Measurements from ENCODE around the gene BARX1. TPM values are rescaled to one million over a fixed set of nuclear protein-coding genes. Genes with fewer than 3 reads are reported as not detected.

The BARX1 gene
- total and polyA plus RNA-seq, 10 of the 15 experiments (the other 5 are each of a cell fraction or from before 2014, with no cell fraction given), result not detected

- no peak overlapping the region for H3K4me3 ChIP-seq
- TF ChIP-seq CTCF (IDR thresholded peaks at IDR 0.05 in 2 of 3, conservative IDR thresholded peaks at IDR 0.05 in 1 of 3; ENCODE audit: control insufficient read depth in 2 of 3, extremely low read depth in 1 of 3, insufficient read depth in 1 of 3, low read depth in 3 of 3, low read length in 3 of 3), result 0 out of 6 replicates have a peak, but pooled peaks of 1 of the 3 experiments have one; percentile 2
- TF ChIP-seq RELB (IDR thresholded peaks at IDR 0.05; ENCODE audit: low read depth), result no peak
- no peaks in the 10 kb centered on the region for H4K20me1 ChIP-seq (ENCODE audit: control insufficient read depth, insufficient read depth)
- H3K4me1 ChIP-seq (ENCODE audit: control insufficient read depth, insufficient read depth, low read length), result no peaks in the 10 kb centered on the region
- RAD21 ChIA-PET (ENCODE audit: unreplicated experiment), result no interaction called here
- H2AFZ ChIP-seq (ENCODE audit: control insufficient read depth, low read depth, low read length), result no peak overlapping the region
- BruUV-seq (replicated peaks), result no TSS peak
- SMC1A ChIA-PET (ENCODE audit: uncharacterized antibody, unreplicated experiment), result no interaction called here
- CTCF ChIA-PET, result interaction anchor here (0.7 kb wide), 1 partner anchor 675 kb away, joined by 3 read pairs; no protein-coding TSS in a partner anchor
- FAIRE-seq (no peak), ATAC-seq (no peak), DNase-seq (ENCODE audit: low read depth, low spot score) (no peak)
- in situ Hi-C loops (cut with MboI), result no loop called here
- H3K9ac ChIP-seq (ENCODE audit: control insufficient read depth, insufficient read depth, low read length), result no peak overlapping the region
- H3K79me2 ChIP-seq (ENCODE audit: control insufficient read depth, insufficient read depth, low read length), result no peaks in the 10 kb centered on the region
- no peak overlapping the region for H3K27ac ChIP-seq (ENCODE audit: control insufficient read depth, insufficient read depth)
- no peaks in the 10 kb centered on the region for H3K36me3 ChIP-seq (ENCODE audit: control insufficient read depth in 2 of 2, insufficient read depth in 2 of 2, low read length in 1 of 2)
- WGBS (ENCODE audit: insufficient coverage, insufficient replicate concordance, low lambda C conversion rate, missing lambda C conversion rate), result 16% methylated on average over 15 of the region's 15 CpGs
- no peak overlapping the region for H3K4me2 ChIP-seq (ENCODE audit: control insufficient read depth, insufficient read depth)
- POLR2A ChIA-PET, result no interaction called here
- H3K27me3 ChIP-seq (replicated peaks in 1 of 2; ENCODE audit: control insufficient read depth in 2 of 2, insufficient read depth in 2 of 2, low read length in 1 of 2), result peaks cover 0 to 7% of the 10 kb centered on the region in 2 experiments; a peak in 2 of 4 replicates
- no peaks in the 10 kb centered on the region for H3K9me3 ChIP-seq (replicated peaks; ENCODE audit: control insufficient read depth, insufficient read depth, low read length)
- intact Hi-C loops (cut with micrococcal nuclease; ENCODE audit: unreplicated experiment), result no loop called here
These were observed 46.4 kb downstream of the BARX1 start for GRCh38 chr9:93908591-93909241.
